Stimulated activated naive B cell treated with anti-CD40 and anti-IgM and Interleukin-4, amounts not matched to agents 10 μg/mL and 1 μg/mL and 100 μg/mL, for 72 hours (primary cell): ENCODE measurements around the gene NDEL1.
A peak's percentile ranks its signal among the peaks of the same experiment; 100 is the strongest.

ENCODE experiments used
- ATAC-seq, 2 donors: fragments of 150-1000 bp; cut with Tn5 transposase; replicated peaks; 2 replicates each; pipeline ENCODE4 v1.10.0; 2021; ENCODE audit warnings: moderate library complexity in 1 of 2
- DNase-seq: peaks from one replicate; pipeline ENCODE4 v3.0.0; 2021
- H3K27ac Mint-ChIP-seq: one replicate; pipeline ENCODE4 v1.8.0; 2022; ENCODE audit warnings: mild to moderate bottlenecking, mixed read lengths
- H3K27me3 Mint-ChIP-seq, 2 donors: one replicate each; pipeline ENCODE4 v1.8.0; 2022; ENCODE audit warnings: mixed read lengths in 2 of 2
- H3K36me3 Mint-ChIP-seq, 2 donors: one replicate each; pipeline ENCODE4 v1.8.0; 2022; ENCODE audit warnings: mixed read lengths in 2 of 2, mild to moderate bottlenecking in 1 of 2
- H3K4me1 Mint-ChIP-seq, 2 donors: one replicate each; pipeline ENCODE4 v1.8.0; 2022; ENCODE audit warnings: mixed read lengths in 2 of 2, mild to moderate bottlenecking in 1 of 2
- H3K4me3 Mint-ChIP-seq, 2 donors: one replicate each; pipeline ENCODE4 v1.8.0; 2022; ENCODE audit warnings: mild to moderate bottlenecking in 2 of 2, mixed read lengths in 2 of 2, moderate library complexity in 1 of 2
- H3K9me3 Mint-ChIP-seq, 2 donors: one replicate each; pipeline ENCODE4 v1.8.0; 2022; ENCODE audit warnings: mixed read lengths in 2 of 2, mild to moderate bottlenecking in 1 of 2

Gene NDEL1

GRCh38 chr17:8426802-8427201 lies 8.9 kb upstream of the NDEL1 start:
- Mint-ChIP-seq H3K9me3 (no peaks in the 10 kb centered on the region), H3K27ac (no peak overlapping the region), H3K36me3 (no peaks in the 10 kb centered on the region), H3K27me3 (peaks cover 23 to 26% of the 10 kb centered on the region in 2 donors), H3K4me1 (no peaks in the 10 kb centered on the region), H3K4me3 (no peak overlapping the region)
- no peak for ATAC-seq
- no peak for DNase-seq

DNA sequence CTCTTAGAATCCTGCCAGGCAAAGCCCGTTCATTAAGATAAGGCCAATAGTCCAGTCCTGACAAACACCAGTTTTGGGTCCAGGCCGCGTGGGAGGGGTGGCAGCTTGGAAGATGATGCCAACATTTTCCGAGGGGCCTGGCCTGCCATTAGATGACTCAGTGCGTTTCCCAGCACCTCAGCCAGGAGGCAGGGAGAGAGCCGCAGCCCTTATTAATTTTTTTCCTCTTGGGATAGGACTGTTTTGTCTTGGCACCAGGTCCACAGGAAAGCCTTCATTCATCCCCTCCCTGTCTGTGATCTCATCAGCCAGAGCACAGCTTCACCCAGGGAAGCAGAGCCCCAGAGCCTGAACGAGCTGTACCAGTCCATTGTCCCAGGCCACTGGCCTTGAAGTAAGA lies 4.7 kb upstream of the NDEL1 start:
- no peak overlapping the region for H3K4me3 Mint-ChIP-seq
- DNase-seq (no peak), ATAC-seq (no peak)
- no peak overlapping the region for H3K27ac Mint-ChIP-seq
- peaks cover 0 to 2% of the 10 kb centered on the region in 2 donors for H3K4me1 Mint-ChIP-seq
- H3K36me3 Mint-ChIP-seq: no peaks in the 10 kb centered on the region
- H3K27me3 Mint-ChIP-seq: peaks cover 7 to 13% of the 10 kb centered on the region in 2 donors
- H3K9me3 Mint-ChIP-seq: no peaks in the 10 kb centered on the region

GRCh38 chr17:8436169-8436843 lies 622 bp downstream of the NDEL1 start:
- Mint-ChIP-seq H3K27ac (peak overlapping the region; percentile 97), H3K4me1 (peaks cover 13 to 29% of the 10 kb centered on the region in 2 donors), H3K9me3 (no peaks in the 10 kb centered on the region), H3K4me3 (peak overlapping the region; percentile 95 to 96), H3K36me3 (peaks cover 5 to 15% of the 10 kb centered on the region in 2 donors), H3K27me3 (no peaks in the 10 kb centered on the region)
- DNase-seq (peak; percentile 63), ATAC-seq (peak; percentile 74 to 76)

DNA sequence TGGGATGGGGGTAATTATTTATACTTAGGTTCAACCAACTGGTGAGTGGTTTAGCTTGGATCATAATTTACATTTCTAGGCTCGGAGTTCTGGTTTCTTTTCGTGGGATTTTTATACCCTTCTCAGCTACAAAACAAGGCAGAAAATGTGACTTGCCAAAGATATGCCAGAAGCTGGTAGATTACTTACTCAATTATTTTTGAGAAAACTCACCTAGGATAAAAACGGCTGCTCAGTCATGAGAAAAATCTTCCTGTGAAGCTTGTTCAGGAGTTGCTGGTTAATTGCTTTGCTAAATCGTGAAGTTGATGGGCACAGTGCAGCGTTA lies 1.1 kb downstream of the NDEL1 start:
- Mint-ChIP-seq H3K4me3 (peak overlapping the region; percentile 95 to 96), H3K27ac (peak overlapping the region; percentile 97), H3K9me3 (no peaks in the 10 kb centered on the region), H3K27me3 (no peaks in the 10 kb centered on the region), H3K4me1 (peaks cover 17 to 34% of the 10 kb centered on the region in 2 donors), H3K36me3 (peaks cover 8 to 15% of the 10 kb centered on the region in 2 donors)
- DNase-seq (no peak), ATAC-seq (no peak)

DNA sequence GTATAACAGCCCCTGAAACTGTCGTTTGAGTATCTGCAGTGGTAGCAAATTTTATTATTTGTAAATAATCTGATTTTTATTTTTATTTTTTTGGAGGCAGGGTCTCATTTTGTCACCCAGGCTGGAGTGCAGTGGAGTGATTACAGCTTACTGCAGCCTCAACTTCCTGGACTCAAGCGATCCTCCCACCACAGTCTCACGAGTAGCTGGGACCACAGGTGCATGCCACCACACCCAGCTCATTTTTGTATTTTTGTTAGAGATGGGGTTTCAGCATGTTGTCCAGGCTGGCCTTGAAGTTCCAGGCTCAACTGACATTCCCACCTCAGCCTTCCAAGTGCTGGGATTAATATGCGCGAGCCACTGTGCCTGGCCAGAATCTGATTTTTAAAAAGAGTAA lies 2.8 kb downstream of the NDEL1 start:
- H3K9me3 Mint-ChIP-seq: no peaks in the 10 kb centered on the region
- H3K4me1 Mint-ChIP-seq: peaks cover 23 to 45% of the 10 kb centered on the region in 2 donors
- H3K27ac Mint-ChIP-seq: no peak overlapping the region
- DNase-seq (no peak), ATAC-seq (no peak)
- peaks cover 12 to 15% of the 10 kb centered on the region in 2 donors for H3K36me3 Mint-ChIP-seq
- no peak overlapping the region for H3K4me3 Mint-ChIP-seq
- H3K27me3 Mint-ChIP-seq: no peaks in the 10 kb centered on the region

DNA sequence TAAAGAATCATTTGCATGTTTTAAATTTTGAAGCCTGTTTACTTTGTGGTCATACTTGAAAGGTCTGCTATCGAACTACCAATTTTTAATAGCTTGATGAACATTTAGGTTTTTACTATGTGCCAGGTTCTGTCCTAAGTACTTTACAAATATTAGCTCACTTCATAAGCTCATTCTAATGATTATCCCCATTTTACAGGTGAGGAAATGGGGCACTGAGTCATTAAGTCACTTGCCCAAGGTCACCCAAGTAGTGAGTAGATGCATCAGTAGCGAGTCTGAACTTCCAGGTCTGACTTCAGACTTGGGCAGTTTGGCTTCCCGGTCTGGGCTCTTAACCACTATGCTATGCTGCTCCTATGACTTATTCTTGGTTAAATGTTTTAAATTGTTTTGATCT lies 4.0 kb downstream of the NDEL1 start:
- DNase-seq (no peak), ATAC-seq (no peak)
- Mint-ChIP-seq H3K36me3 (peaks cover 17 to 24% of the 10 kb centered on the region in 2 donors), H3K9me3 (no peaks in the 10 kb centered on the region), H3K27ac (no peak overlapping the region), H3K27me3 (no peaks in the 10 kb centered on the region), H3K4me3 (no peak overlapping the region), H3K4me1 (peaks cover 27 to 53% of the 10 kb centered on the region in 2 donors)

GRCh38 chr17:8441690-8442089 lies 6.0 kb downstream of the NDEL1 start:
- Mint-ChIP-seq H3K27me3 (no peaks in the 10 kb centered on the region), H3K4me3 (peak overlapping the region; percentile 17 to 47), H3K9me3 (no peaks in the 10 kb centered on the region), H3K27ac (peak overlapping the region; percentile 60), H3K4me1 (peaks cover 23 to 50% of the 10 kb centered on the region in 2 donors), H3K36me3 (peaks cover 21 to 27% of the 10 kb centered on the region in 2 donors)
- no peak for DNase-seq
- peak; percentile 44 to 46 for ATAC-seq

GRCh38 chr17:8442310-8442709 lies 6.6 kb downstream of the NDEL1 start:
- Mint-ChIP-seq H3K4me3 (no peak overlapping the region), H3K9me3 (no peaks in the 10 kb centered on the region), H3K27me3 (no peaks in the 10 kb centered on the region), H3K36me3 (peaks cover 24 to 28% of the 10 kb centered on the region in 2 donors), H3K4me1 (peaks cover 23 to 48% of the 10 kb centered on the region in 2 donors), H3K27ac (no peak overlapping the region)
- DNase-seq (no peak), ATAC-seq (no peak)

GRCh38 chr17:8443756-8444155 lies 8.1 kb downstream of the NDEL1 start:
- Mint-ChIP-seq H3K9me3 (no peaks in the 10 kb centered on the region), H3K36me3 (peaks cover 26 to 41% of the 10 kb centered on the region in 2 donors), H3K4me1 (peaks cover 23 to 41% of the 10 kb centered on the region in 2 donors), H3K27ac (no peak overlapping the region), H3K27me3 (no peaks in the 10 kb centered on the region), H3K4me3 (no peak overlapping the region)
- ATAC-seq (no peak), DNase-seq (no peak)

- Mint-ChIP-seq H3K4me3 (no peak overlapping the region), H3K27ac (no peak overlapping the region), H3K36me3 (peaks cover 28 to 44% of the 10 kb centered on the region in 2 donors), H3K27me3 (no peaks in the 10 kb centered on the region), H3K9me3 (no peaks in the 10 kb centered on the region), H3K4me1 (peaks cover 23 to 41% of the 10 kb centered on the region in 2 donors)
- ATAC-seq: no peak
- DNase-seq: no peak
These were observed 8.8 kb downstream of the NDEL1 start for GRCh38 chr17:8444494-8444893.

DNA sequence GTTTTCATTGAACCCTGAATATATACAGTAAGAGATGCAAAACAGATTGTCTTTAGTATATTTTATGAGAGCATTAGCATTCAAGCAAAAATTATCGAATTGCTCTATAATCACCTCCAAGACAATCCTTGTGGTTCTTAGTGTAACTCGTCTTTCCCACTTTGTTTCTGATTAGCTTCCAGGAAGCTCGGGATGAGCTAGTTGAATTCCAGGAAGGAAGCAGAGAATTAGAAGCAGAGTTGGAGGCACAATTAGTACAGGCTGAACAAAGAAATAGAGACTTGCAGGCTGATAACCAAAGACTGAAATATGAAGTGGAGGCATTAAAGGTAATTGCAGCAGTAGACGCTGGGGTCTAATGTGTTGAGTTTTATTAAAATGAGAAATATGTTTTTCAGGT lies 9.9 kb downstream of the NDEL1 start:
- H3K9me3 Mint-ChIP-seq: no peaks in the 10 kb centered on the region
- no peaks in the 10 kb centered on the region for H3K27me3 Mint-ChIP-seq
- H3K4me1 Mint-ChIP-seq: peaks cover 19 to 32% of the 10 kb centered on the region in 2 donors
- H3K4me3 Mint-ChIP-seq: no peak overlapping the region
- ATAC-seq (no peak), DNase-seq (no peak)
- H3K36me3 Mint-ChIP-seq: peaks cover 24 to 42% of the 10 kb centered on the region in 2 donors
- H3K27ac Mint-ChIP-seq: no peak overlapping the region

- no peaks in the 10 kb centered on the region for H3K9me3 Mint-ChIP-seq
- DNase-seq (no peak), ATAC-seq (no peak)
- peaks cover 8 to 15% of the 10 kb centered on the region in 2 donors for H3K4me1 Mint-ChIP-seq
- H3K36me3 Mint-ChIP-seq: peaks cover 27 to 48% of the 10 kb centered on the region in 2 donors
- H3K27me3 Mint-ChIP-seq: no peaks in the 10 kb centered on the region
- H3K4me3 Mint-ChIP-seq: no peak overlapping the region
- H3K27ac Mint-ChIP-seq: no peak overlapping the region
These were observed 12.1 kb downstream of the NDEL1 start for GRCh38 chr17:8447799-8448198.

DNA sequence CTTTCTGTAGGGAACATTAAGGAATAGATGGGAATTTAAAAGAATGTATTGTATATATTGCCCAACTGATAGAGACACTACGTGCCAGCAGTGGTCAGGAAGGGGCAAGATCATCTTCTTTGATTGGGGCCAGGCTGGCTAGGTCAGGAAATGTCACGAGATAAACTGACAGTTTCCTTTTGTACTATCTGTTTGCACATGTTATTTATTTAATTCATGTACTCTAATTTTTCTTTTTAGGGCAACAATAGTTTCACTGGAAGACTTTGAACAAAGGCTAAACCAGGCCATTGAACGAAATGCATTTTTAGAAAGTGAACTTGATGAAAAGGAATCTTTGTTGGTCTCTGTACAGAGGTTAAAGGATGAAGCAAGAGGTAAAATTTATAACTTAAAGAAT lies 12.6 kb downstream of the NDEL1 start:
- H3K27ac Mint-ChIP-seq: no peak overlapping the region
- ATAC-seq (no peak), DNase-seq (no peak)
- H3K4me3 Mint-ChIP-seq: no peak overlapping the region
- H3K4me1 Mint-ChIP-seq: peaks cover 4 to 10% of the 10 kb centered on the region in 2 donors
- H3K9me3 Mint-ChIP-seq: no peaks in the 10 kb centered on the region
- H3K27me3 Mint-ChIP-seq: no peaks in the 10 kb centered on the region
- peaks cover 27 to 51% of the 10 kb centered on the region in 2 donors for H3K36me3 Mint-ChIP-seq

- Mint-ChIP-seq H3K9me3 (no peaks in the 10 kb centered on the region), H3K4me3 (no peak overlapping the region), H3K4me1 (peaks cover 2 to 5% of the 10 kb centered on the region in 2 donors), H3K36me3 (peaks cover 36 to 55% of the 10 kb centered on the region in 2 donors), H3K27ac (no peak overlapping the region), H3K27me3 (no peaks in the 10 kb centered on the region)
- no peak for ATAC-seq
- DNase-seq: no peak
These were observed 16.4 kb downstream of the NDEL1 start for GRCh38 chr17:8451933-8452614.

DNA sequence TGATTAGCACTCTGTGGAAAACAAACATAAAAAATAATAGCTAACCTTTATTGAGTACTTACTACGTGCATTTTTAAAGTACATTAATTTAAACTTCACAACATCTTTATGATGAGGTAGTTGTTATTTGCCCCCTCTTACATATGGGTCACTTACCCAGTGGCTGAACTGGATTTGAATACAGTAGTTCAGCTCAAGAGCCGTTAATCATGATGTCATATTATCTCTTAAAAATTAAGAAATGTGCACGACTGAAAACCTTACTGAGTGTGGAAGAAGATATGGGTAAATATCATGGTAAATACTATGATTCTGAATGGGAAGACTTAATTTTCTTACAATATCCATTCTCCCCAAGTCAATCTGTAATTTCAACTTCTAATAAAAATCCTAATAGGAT lies 17.6 kb downstream of the NDEL1 start:
- H3K27me3 Mint-ChIP-seq: no peaks in the 10 kb centered on the region
- ATAC-seq: no peak
- DNase-seq: no peak
- peaks cover 5% of the 10 kb centered on the region in 2 donors for H3K4me1 Mint-ChIP-seq
- no peak overlapping the region for H3K27ac Mint-ChIP-seq
- peaks cover 41 to 57% of the 10 kb centered on the region in 2 donors for H3K36me3 Mint-ChIP-seq
- H3K9me3 Mint-ChIP-seq: no peaks in the 10 kb centered on the region
- no peak overlapping the region for H3K4me3 Mint-ChIP-seq
